A673 (cell line): Measurements from ENCODE around the gene TMEM271. TPM values are rescaled to one million over a fixed set of nuclear protein-coding genes. Genes with fewer than 3 reads are reported as not detected.
"Not testable (repeated sequence)": the region's sequence is repeated elsewhere in the genome, so short reads cannot be mapped to it uniquely, and the experiment has no call there.

ENCODE experiments used
- BruUV-seq: library from RNA; stranded (reverse); fragments of 400-500 nt; replicated peaks from 2 replicates; lab custom pipeline; 2021; lab: Mats Ljungman, UMichigan
- CTCF ChIA-PET: fragments of 300-600 bp; sonication (Branson Sonifier 250); formaldehyde crosslinking; loops from one replicate; lab custom pipeline; 2022; ENCODE audit warnings: antibody characterized with exemption; lab: Charles Lee
- POLR2A ChIA-PET: fragments of 300-600 bp; sonication (Branson Sonifier 250); formaldehyde crosslinking; loops from one replicate; lab custom pipeline; 2022; ENCODE audit warnings: antibody characterized with exemption; ENCODE audit not compliant: low non-redundant PET; lab: Charles Lee
- DNase-seq: peaks from one replicate; pipeline ENCODE4 v3.0.0-alpha.2; 2015; ENCODE audit warnings: low spot score
- H3K27ac ChIP-seq: fragments of 200-600 bp; sonication (generic); 2 replicates; pipeline ENCODE4 v1.5.1; 2016; ENCODE audit warnings: mixed run types, low read depth, mild to moderate bottlenecking, mixed read lengths, antibody characterized with exemption, low read length; ENCODE audit not compliant: poor library complexity, severe bottlenecking
- H3K27me3 ChIP-seq: fragments of 200-600 bp; sonication (generic); replicated peaks from 2 replicates; pipeline ENCODE4 v1.6.1; 2017; ENCODE audit warnings: mixed run types, low read depth, mild to moderate bottlenecking, mixed read lengths, antibody characterized with exemption, low read length; ENCODE audit not compliant: insufficient read depth, poor library complexity
- H3K36me3 ChIP-seq: fragments of 200-600 bp; sonication (generic); 2 replicates; pipeline ENCODE4 v1.6.1; 2016; ENCODE audit warnings: mixed run types, mild to moderate bottlenecking, mixed read lengths, antibody characterized with exemption, low read length; ENCODE audit not compliant: insufficient read depth, poor library complexity, severe bottlenecking
- H3K4me1 ChIP-seq: fragments of 200-600 bp; sonication (generic); 2 replicates; pipeline ENCODE4 v1.6.1; 2017; ENCODE audit warnings: mixed run types, mild to moderate bottlenecking, mixed read lengths, antibody characterized with exemption, low read length; ENCODE audit not compliant: insufficient read depth, poor library complexity, severe bottlenecking
- H3K4me3 ChIP-seq: fragments of 200-600 bp; sonication (generic); 2 replicates; pipeline ENCODE4 v1.5.1; 2016; ENCODE audit warnings: low read depth, mixed run types, mild to moderate bottlenecking, mixed read lengths, low read length; ENCODE audit not compliant: poor library complexity, severe bottlenecking
- H3K9me3 ChIP-seq: fragments of 200-600 bp; sonication (generic); 2 replicates; pipeline ENCODE4 v1.6.1; 2016; ENCODE audit warnings: mixed run types, low read depth, mild to moderate bottlenecking, mixed read lengths, antibody characterized with exemption, low read length; ENCODE audit not compliant: poor library complexity, severe bottlenecking
- EZH2 ChIP-seq: fragments of 200-600 bp; sonication (generic); IDR thresholded peaks from 2 replicates; pipeline ENCODE4 v1.6.1; 2017; ENCODE audit warnings: borderline replicate concordance, low read depth, mild to moderate bottlenecking, mixed read lengths, antibody characterized with exemption, low read length; ENCODE audit not compliant: poor library complexity, severe bottlenecking
- intact Hi-C: fragments of 100-400 bp; cut with micrococcal nuclease; formaldehyde crosslinking; loops from one replicate; pipeline ENCODE4 v1.10.0; 2022; ENCODE audit not compliant: unreplicated experiment
- total RNA-seq: library from RNA; stranded (reverse); gene quantifications from 2 replicates; pipeline ENCODE4 v1.2.3, GENCODE V29; 2021
- TF ChIP-seq, protein P1 (sequence below): fragments of 300-800, 200-600 bp; sonication (generic); conservative IDR thresholded peaks from 2 replicates; pipeline ENCODE4 v1.5.1; 2017; ENCODE audit warnings: low read depth, mild to moderate bottlenecking, antibody characterized with exemption, low read length, moderate library complexity, mixed read lengths

Gene TMEM271
- total RNA-seq, 1 experiment from 2014 or later, result 3.6 TPM

DNA sequence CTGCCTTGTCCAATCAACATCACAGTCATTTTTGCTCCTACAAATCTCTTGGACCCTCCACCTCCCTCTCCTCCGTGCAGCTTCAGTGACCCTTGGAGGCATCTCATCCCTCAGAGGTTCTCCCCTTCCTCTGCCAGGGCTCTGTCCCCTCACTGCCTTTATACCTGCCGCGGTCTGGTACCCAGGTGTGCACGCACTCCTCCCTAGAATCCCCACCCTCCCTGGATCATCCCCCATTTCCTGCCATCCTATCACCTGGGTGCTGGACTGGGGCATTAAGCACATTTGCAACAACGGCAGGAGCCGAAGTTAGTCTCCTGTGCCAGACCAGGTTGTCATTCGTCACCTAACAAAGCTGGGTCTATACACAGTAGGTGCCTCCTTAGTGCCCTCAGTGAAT, 10.1 kb downstream of the TMEM271 start:
- POLR2A ChIA-PET, result no interaction called here
- Histone ChIP-seq H3K9me3 (no peaks in the 10 kb centered on the region), H3K27me3 (no peaks in the 10 kb centered on the region), H3K36me3 (no peaks in the 10 kb centered on the region), H3K4me1 (no peaks in the 10 kb centered on the region), H3K27ac (no peak overlapping the region), H3K4me3 (no peak overlapping the region)
- TF ChIP-seq, protein P1, sequence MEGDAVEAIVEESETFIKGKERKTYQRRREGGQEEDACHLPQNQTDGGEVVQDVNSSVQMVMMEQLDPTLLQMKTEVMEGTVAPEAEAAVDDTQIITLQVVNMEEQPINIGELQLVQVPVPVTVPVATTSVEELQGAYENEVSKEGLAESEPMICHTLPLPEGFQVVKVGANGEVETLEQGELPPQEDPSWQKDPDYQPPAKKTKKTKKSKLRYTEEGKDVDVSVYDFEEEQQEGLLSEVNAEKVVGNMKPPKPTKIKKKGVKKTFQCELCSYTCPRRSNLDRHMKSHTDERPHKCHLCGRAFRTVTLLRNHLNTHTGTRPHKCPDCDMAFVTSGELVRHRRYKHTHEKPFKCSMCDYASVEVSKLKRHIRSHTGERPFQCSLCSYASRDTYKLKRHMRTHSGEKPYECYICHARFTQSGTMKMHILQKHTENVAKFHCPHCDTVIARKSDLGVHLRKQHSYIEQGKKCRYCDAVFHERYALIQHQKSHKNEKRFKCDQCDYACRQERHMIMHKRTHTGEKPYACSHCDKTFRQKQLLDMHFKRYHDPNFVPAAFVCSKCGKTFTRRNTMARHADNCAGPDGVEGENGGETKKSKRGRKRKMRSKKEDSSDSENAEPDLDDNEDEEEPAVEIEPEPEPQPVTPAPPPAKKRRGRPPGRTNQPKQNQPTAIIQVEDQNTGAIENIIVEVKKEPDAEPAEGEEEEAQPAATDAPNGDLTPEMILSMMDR, result no peak
- TF ChIP-seq EZH2, result no peak
- no peak for DNase-seq
- CTCF ChIA-PET, result no interaction called here
- intact Hi-C loops, result no loop called here
- BruUV-seq, result no TSS peak

DNA sequence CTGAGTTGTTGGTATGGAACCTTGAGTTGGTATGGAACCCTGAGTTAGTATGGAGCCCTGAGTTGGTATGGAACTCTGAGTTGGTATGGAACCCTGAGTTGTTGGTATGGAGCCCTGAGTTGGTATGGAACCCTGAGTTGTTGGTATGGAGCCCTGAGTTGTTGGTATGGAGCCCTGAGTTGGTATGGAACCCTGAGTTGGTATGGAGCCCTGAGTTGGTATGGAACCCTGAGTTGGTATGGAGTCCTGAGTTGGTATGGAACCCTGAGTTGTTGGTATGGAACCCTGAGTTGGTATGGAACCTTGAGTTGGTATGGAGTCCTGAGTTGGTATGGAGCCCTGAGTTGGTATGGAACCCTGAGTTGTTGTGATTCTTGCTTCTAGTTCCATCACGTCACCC, 10.5 kb downstream of the TMEM271 start:
- H3K4me3 ChIP-seq, H3K27ac ChIP-seq, BruUV-seq, H3K36me3 ChIP-seq, H3K27me3 ChIP-seq, DNase-seq, H3K9me3 ChIP-seq, intact Hi-C loops, CTCF ChIA-PET, POLR2A ChIA-PET, H3K4me1 ChIP-seq: not testable (repeated sequence)

DNA sequence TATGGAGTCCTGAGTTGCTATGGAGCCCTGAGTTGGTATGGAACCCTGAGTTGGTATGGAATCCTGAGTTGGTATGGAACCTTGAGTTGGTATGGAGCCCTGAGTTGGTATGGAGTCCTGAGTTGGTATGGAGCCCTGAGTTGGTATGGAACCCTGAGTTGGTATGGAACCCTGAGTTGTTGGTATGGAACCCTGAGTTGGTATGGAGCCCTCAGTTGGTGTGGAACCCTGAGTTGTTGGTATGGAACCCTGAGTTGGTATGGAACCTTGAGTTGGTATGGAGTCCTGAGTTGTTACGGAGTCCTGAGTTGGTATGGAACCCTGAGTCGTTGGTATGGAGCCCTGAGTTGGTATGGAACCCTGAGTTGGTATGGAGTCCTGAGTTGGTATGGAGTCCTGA, 13.6 kb downstream of the TMEM271 start:
- intact Hi-C loops, CTCF ChIA-PET, POLR2A ChIA-PET, H3K27ac ChIP-seq, H3K4me3 ChIP-seq, DNase-seq, H3K36me3 ChIP-seq, BruUV-seq, H3K4me1 ChIP-seq, H3K9me3 ChIP-seq, H3K27me3 ChIP-seq: not testable (repeated sequence)

DNA sequence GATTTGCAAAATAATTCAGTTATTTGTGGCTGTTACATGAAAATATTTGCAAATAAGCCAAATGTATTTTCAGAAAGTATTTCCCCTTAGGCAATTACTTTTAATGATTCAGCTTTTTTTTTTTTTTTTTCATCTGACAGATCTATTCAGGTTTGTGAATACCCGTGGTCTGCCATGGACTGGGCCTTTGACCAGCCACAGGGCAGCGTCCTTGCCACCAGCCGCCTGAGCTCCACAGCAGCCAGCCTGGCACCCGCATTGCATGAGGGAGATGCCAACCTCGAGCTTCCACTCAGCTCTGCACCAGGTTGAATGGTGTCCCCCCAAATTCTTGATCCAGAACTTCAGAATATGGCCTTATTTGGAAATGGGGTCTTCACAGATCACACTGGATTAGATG, 14.7 kb downstream of the TMEM271 start:
- no TSS peak for BruUV-seq

More for the DNA sequence above, 14.7 kb downstream of the TMEM271 start:
- CTCF ChIA-PET, result interaction anchor here (0.5 kb wide), 1 partner anchor 105 kb away, joined by 4 read pairs; no protein-coding TSS in a partner anchor
- intact Hi-C loops, result no loop called here
- POLR2A ChIA-PET, result no interaction called here
- DNase-seq, result no peak
- Histone ChIP-seq H3K27ac (no peak overlapping the region), H3K4me3 (no peak overlapping the region), H3K9me3 (no peaks in the 10 kb centered on the region), H3K27me3 (no peaks in the 10 kb centered on the region), H3K4me1 (no peaks in the 10 kb centered on the region), H3K36me3 (no peaks in the 10 kb centered on the region)
- TF ChIP-seq EZH2, result no peak
- TF ChIP-seq, protein P1, result no peak
